ENCODE results near the gene ADIPOR2.

ADIPOR2 gene

DNA sequence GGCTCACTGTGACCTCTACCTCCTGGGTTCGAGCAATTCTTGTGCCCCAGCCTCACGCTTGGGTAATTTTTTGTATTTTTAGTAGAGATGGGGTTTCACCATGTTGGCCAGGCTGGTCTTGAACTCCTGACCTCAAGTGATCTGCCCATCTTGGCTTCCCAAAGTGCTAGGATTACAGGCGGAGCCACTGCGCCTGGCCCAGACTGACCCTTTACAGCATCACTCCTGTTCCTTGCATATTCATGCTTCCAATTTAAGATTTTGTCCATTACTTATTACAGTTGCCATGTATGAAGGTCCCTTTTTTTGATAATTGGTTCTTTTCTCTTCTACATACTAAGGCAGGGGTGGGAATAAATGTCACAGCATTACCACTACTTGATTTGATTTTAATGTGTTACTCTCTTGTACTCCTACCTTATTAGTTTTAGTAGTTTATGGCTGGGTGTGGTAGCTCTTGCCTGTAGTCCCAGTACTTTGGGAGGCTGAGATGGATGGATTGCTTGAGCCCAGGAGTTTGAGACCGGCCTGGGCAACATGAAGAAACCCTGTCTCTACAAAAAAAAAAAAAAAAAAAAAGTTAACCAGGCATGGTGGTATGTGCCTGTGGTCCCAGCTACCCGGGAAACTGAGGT, 46.9 kb downstream of the ADIPOR2 start:
- no peak for DNase-seq (ENCODE audit: low read depth)

GRCh38 chr12:1738446-1738845, 47.6 kb downstream of the ADIPOR2 start:
- no peak for DNase-seq (ENCODE audit: low read depth)

DNA sequence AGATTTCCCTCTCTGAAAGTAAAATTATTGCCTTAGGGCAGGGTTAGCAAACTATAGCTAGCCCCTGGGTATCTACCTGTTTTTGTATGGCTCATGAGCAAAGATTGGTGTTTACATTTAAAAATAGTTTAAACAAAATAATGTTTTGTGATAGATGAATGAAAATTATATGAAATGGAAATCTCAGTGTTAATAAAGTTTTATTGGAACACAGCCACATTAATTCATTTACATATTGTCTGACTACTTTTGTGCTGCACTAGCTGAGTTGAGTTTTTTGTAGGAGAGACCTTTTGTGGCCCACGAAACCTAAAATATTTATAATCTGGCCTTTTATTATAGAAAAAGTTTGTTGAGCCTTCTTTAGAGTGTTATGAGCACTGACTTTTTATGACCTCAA, 48.5 kb downstream of the ADIPOR2 start:
- no peak for DNase-seq (ENCODE audit: low read depth)

GRCh38 chr12:1740161-1740948, 49.5 kb downstream of the ADIPOR2 start:
- no peak for DNase-seq (ENCODE audit: low read depth)

- DNase-seq (ENCODE audit: low read depth), result no peak
Observed at GRCh38 chr12:1741154-1741949, 50.5 kb downstream of the ADIPOR2 start.

GRCh38 chr12:1744932-1745331, 54.1 kb downstream of the ADIPOR2 start:
- DNase-seq (ENCODE audit: low read depth), result no peak

GRCh38 chr12:1747609-1748008, 56.7 kb downstream of the ADIPOR2 start:
- no peak for DNase-seq (ENCODE audit: low read depth)

DNA sequence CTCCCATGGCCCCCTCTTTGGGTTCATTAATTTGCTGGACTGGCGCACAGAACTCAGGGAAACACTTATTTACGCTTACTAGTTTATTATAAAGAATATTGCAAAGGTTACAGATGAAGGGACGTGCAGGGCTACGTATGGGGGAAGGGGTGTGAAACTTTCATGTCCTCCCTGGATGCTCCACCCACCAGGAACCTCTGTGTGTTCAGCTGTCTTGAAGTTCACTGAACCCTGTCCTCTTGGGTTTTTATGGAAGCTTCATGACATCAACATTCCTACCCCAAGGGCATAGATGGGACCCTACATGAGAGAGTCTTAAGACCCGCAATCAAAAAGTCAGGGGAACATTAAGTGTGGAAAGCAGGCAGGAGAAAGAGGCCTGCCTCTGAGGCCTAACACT, 58.1 kb downstream of the ADIPOR2 start:
- DNase-seq (ENCODE audit: low read depth), result no peak

GRCh38 chr12:1750300-1750699, 59.4 kb downstream of the ADIPOR2 start:
- DNase-seq (ENCODE audit: low read depth), result no peak

DNA sequence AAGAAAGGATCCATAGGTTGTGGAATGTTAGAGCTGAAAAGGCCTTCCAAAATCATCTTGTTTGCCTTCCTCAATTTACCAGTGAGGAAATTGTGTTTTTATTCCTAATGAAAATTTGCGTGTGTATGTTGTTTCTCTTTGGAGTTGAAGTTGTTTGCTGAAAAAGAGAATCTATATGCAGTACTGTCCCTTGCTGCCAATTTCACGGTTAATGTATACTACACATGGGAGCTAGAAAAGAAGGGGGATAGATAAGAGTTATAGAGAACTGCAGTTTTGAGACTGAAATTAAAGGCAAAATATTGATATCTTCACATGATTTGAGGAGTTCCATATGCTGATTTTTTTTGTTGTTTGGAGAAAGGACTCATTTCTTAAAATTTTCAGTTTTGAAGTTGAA, 67.5 kb downstream of the ADIPOR2 start:
- DNase-seq (ENCODE audit: low read depth), result no peak

- DNase-seq (ENCODE audit: low read depth), result no peak
Observed at GRCh38 chr12:1758887-1759286, 68.0 kb downstream of the ADIPOR2 start.

GRCh38 chr12:1760566-1761382, 69.9 kb downstream of the ADIPOR2 start:
- DNase-seq (ENCODE audit: low read depth), result no peak

GRCh38 chr12:1761857-1762256, 71.0 kb downstream of the ADIPOR2 start:
- DNase-seq (ENCODE audit: low read depth), result no peak

- no peak for DNase-seq (ENCODE audit: low read depth)
Observed at GRCh38 chr12:1763153-1763552, 72.3 kb downstream of the ADIPOR2 start.

GRCh38 chr12:1766110-1766509, 75.2 kb downstream of the ADIPOR2 start:
- no peak for DNase-seq (ENCODE audit: low read depth)

DNA sequence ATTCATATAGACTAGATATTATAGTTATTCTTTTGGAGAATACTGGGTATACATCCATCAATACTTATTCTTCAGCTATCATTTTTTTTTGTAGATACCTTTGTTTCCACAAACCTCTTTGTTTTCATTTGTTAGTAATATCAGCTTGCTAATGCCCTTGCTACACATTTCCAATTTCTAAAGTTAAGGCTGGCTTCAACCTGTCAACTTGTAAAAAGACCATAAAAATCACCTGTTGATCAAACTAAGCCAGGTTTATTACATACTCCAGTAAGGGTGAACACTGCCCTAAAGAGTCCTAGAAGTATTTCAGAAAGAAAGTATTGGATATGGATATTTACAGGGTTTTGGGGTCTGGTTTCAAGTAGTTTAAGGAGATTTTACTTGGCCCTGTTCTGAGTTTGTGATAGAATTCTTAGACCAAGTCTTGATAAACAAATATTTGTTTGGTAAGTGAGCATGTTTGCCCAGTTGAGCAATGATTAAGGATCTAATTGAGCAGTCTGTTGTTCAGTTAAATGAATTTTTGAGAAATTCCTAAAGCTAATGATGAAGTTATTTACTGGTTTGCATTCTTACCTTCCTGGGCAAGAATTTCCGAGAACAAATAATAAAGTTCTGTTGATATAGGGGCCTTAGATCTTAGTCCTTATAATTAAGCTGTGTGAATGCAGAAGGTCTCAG, 76.7 kb downstream of the ADIPOR2 start:
- no peak for DNase-seq (ENCODE audit: low read depth)

DNA sequence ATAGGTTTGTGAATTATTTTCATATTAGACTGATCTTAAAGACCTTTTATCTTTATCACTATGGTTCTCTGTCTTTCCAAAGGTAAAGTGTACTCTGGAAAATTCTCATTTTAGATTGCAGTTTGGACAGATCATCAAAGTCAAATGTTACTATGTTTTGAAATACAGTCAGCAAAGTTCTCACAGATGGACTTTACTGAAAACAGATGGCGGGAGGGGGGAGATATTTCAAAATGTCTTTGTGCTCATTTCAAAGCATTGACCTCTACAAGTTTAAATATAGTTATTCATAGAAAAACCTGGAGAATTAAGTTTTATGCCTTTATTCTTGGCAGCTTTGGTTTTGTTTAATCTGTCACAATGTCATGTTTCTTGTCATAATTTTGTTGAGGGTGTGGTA, 77.7 kb downstream of the ADIPOR2 start:
- DNase-seq (ENCODE audit: low read depth), result no peak

DNA sequence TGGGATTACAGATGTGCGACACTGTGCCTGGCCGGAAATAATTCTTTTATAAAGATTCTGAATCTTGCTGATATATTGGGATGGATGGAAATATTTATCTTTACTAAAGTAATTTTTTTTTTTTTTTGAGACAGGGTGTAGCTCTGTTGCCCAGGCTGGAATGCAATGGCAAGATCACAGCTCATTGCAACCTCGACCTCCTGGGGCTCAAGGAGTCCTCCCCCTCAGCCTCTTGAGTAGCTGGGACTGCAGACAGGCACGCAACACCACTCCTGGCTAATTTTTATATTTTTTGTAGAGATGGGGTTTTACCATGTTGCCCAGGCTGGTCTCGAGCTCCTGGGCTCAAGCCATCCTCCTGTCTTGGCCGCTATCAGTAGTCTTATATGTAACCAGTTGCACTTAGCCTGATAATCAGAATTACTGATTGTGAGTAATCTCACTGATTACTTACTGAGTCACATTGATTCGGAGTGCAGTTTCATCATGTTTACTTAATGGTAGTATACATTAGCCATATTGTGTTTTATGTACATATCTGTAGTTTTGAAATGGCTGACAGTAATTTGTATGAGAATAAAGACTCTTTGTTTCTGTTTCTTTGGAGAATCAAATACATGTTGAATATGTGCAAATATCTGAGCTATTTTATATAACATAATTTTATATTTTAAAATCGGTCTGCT, 79.1 kb downstream of the ADIPOR2 start:
- DNase-seq (ENCODE audit: low read depth), result no peak

- DNase-seq (ENCODE audit: low read depth), result no peak
Observed at GRCh38 chr12:1773937-1774655, 83.2 kb downstream of the ADIPOR2 start.
